Raji (cell line): ENCODE measurements around the gene CMIP.

Experiments
- POLR2A ChIP-seq: IDR thresholded peaks from 2 replicates; pipeline ENCODE4 v1.6.1; 2011; ENCODE audit warnings: low read depth, low read length, control low read depth; ENCODE audit not compliant: insufficient read depth

CMIP gene

GRCh38 chr16:81696961-81697615 is 252.5 kb downstream of the CMIP start:
- TF ChIP-seq POLR2A, result no peak

- TF ChIP-seq POLR2A, result no peak
Measured at GRCh38 chr16:81697616-81698309, 253.2 kb downstream of the CMIP start.

- no peak for TF ChIP-seq POLR2A
Measured at GRCh38 chr16:81698310-81698641, 253.7 kb downstream of the CMIP start.

GRCh38 chr16:81699596-81699995 is 255.0 kb downstream of the CMIP start:
- TF ChIP-seq POLR2A, result no peak

- TF ChIP-seq POLR2A, result no peak
Measured at GRCh38 chr16:81700071-81700779, 255.6 kb downstream of the CMIP start.

- TF ChIP-seq POLR2A, result no peak
Measured at GRCh38 chr16:81700780-81701165, 256.2 kb downstream of the CMIP start.

- TF ChIP-seq POLR2A, result no peak
Measured at GRCh38 chr16:81701296-81701970, 256.8 kb downstream of the CMIP start.

- no peak for TF ChIP-seq POLR2A
Measured at GRCh38 chr16:81702506-81702905, 257.9 kb downstream of the CMIP start.

- TF ChIP-seq POLR2A, result no peak
Measured at GRCh38 chr16:81703177-81704155, 258.9 kb downstream of the CMIP start.

GRCh38 chr16:81705261-81705660 is 260.7 kb downstream of the CMIP start:
- TF ChIP-seq POLR2A, result no peak

- TF ChIP-seq POLR2A, result no peak
Measured at GRCh38 chr16:81706327-81707295, 262.0 kb downstream of the CMIP start.

GRCh38 chr16:81707411-81708265 is 263.0 kb downstream of the CMIP start:
- TF ChIP-seq POLR2A, result no peak
